ES-I3 (cell line): ENCODE data around the gene ZNF287.

Experiments used
- H3K36me3 ChIP-seq: 2 replicates; pipeline ENCODE4 v1.6.1; 2013; ENCODE audit warnings: mild to moderate bottlenecking, low read length, control low read depth, moderate library complexity; ENCODE audit not compliant: insufficient read depth
- H3K4me1 ChIP-seq: 2 replicates; pipeline ENCODE4 v1.6.1; 2013; ENCODE audit warnings: mild to moderate bottlenecking, control low read depth, low read length; ENCODE audit not compliant: insufficient read depth
- H3K9ac ChIP-seq: 2 replicates; pipeline ENCODE4 v1.6.1; 2013; ENCODE audit warnings: low read depth, mild to moderate bottlenecking, low read length, moderate library complexity
- H3K9me3 ChIP-seq: 2 replicates; pipeline ENCODE4 v1.6.1; 2013; ENCODE audit warnings: mild to moderate bottlenecking, low read length, moderate library complexity; ENCODE audit not compliant: control insufficient read depth, insufficient read depth

Gene ZNF287

GRCh38 chr17:16568541-16569357 lies at the start of gene ZNF287:
TSS of gene ZNF287 (minus strand) at chr17:16569204. CDS start at chr17:16567731, 1,473 bp downstream.
- peak within 1 kb of the TSS; percentile 69 for H3K9ac ChIP-seq
- no peaks in the 10 kb centered on the region for H3K4me1 ChIP-seq
- H3K36me3 ChIP-seq = no peaks in the 10 kb centered on the region
- no peaks in the 10 kb centered on the region for H3K9me3 ChIP-seq

GRCh38 chr17:16617481-16618060 lies 48.6 kb upstream of the ZNF287 start:
- H3K9me3 ChIP-seq = peaks cover 24% of the 10 kb centered on the region
- no peaks in the 10 kb centered on the region for H3K36me3 ChIP-seq
- H3K4me1 ChIP-seq = no peaks in the 10 kb centered on the region
- no peak overlapping the region for H3K9ac ChIP-seq

GRCh38 chr17:16599537-16599936 lies 30.5 kb upstream of the ZNF287 start:
- Histone ChIP-seq H3K9me3 (no peaks in the 10 kb centered on the region), H3K9ac (no peak overlapping the region), H3K4me1 (no peaks in the 10 kb centered on the region), H3K36me3 (no peaks in the 10 kb centered on the region)

GRCh38 chr17:16593356-16594102 lies 24.5 kb upstream of the ZNF287 start:
- H3K9ac ChIP-seq = no peak overlapping the region

GRCh38 chr17:16589097-16589969 lies 20.3 kb upstream of the ZNF287 start:
- H3K36me3 ChIP-seq = no peaks in the 10 kb centered on the region
- H3K9me3 ChIP-seq = peaks cover 4% of the 10 kb centered on the region
- H3K4me1 ChIP-seq = no peaks in the 10 kb centered on the region
- peak overlapping the region; percentile 71 for H3K9ac ChIP-seq

More at GRCh38 chr17:16593356-16594102, 24.5 kb upstream of the ZNF287 start:
- H3K4me1 ChIP-seq = no peaks in the 10 kb centered on the region
- H3K9me3 ChIP-seq = peaks cover 4% of the 10 kb centered on the region
- H3K36me3 ChIP-seq = no peaks in the 10 kb centered on the region

GRCh38 chr17:16585796-16586195 lies 16.8 kb upstream of the ZNF287 start:
- no peaks in the 10 kb centered on the region for H3K4me1 ChIP-seq
- no peaks in the 10 kb centered on the region for H3K36me3 ChIP-seq
- H3K9ac ChIP-seq = no peak overlapping the region
- H3K9me3 ChIP-seq = peaks cover 4% of the 10 kb centered on the region

GRCh38 chr17:16584273-16584995 lies 15.4 kb upstream of the ZNF287 start:
- H3K4me1 ChIP-seq = no peaks in the 10 kb centered on the region
- no peaks in the 10 kb centered on the region for H3K36me3 ChIP-seq
- peak overlapping the region; percentile 55; the same call in 1 of the 2 replicates for H3K9ac ChIP-seq
- no peaks in the 10 kb centered on the region for H3K9me3 ChIP-seq

DNA sequence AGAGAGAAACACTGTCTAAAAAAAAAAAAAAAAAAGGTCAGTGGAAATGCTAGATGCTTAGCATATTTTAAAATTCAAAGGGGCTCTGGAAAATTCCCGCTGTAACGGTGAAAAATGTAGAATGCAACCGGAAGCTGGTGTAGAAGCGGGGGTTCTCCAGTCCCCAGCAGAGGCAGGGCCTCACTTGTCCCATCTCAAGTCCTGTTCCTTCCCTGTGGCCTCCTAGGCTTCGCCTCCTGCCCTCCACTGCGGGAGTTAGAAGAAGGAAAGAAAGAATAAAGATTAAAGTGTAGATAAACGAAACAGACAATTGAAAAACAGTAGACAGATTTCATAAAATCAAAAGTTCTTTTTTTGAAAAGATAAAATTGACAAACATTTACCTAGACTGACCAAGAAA lies 14.8 kb upstream of the ZNF287 start:
- Histone ChIP-seq H3K9ac (no peak overlapping the region), H3K4me1 (no peaks in the 10 kb centered on the region), H3K9me3 (no peaks in the 10 kb centered on the region), H3K36me3 (no peaks in the 10 kb centered on the region)

DNA sequence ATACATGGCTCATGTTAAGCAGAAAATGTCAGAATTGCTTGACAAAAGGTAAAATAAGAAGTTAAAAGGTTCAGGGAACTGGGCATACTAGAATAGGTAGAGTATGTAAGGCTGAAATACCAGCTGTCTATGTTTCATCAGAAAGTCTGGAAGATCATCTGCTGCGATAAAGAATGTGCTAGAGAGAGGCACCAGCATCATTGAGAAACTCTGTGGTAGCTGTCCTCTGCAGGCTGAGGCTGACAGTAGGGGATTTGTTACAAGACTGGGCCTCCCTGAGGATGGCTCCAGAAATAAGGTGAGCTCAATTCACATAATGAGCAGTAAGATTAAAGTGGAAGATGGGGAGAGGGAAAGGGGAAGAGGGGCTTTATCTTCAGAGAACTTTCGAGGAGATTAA lies 4.5 kb upstream of the ZNF287 start:
- Histone ChIP-seq H3K4me1 (no peaks in the 10 kb centered on the region), H3K36me3 (no peaks in the 10 kb centered on the region), H3K9me3 (no peaks in the 10 kb centered on the region), H3K9ac (no peak overlapping the region)

- no peaks in the 10 kb centered on the region for H3K36me3 ChIP-seq
- peak overlapping the region; percentile 69; the same call in 1 of the 2 replicates for H3K9ac ChIP-seq
- H3K9me3 ChIP-seq = no peaks in the 10 kb centered on the region
- no peaks in the 10 kb centered on the region for H3K4me1 ChIP-seq
Measured at GRCh38 chr17:16569358-16569712, 331 bp upstream of the ZNF287 start.

- H3K9ac ChIP-seq = no peak overlapping the region
- no peaks in the 10 kb centered on the region for H3K36me3 ChIP-seq
- H3K4me1 ChIP-seq = no peaks in the 10 kb centered on the region
- H3K9me3 ChIP-seq = peaks cover 48% of the 10 kb centered on the region
Measured at GRCh38 chr17:16552637-16553045, 16.4 kb downstream of the ZNF287 start.

DNA sequence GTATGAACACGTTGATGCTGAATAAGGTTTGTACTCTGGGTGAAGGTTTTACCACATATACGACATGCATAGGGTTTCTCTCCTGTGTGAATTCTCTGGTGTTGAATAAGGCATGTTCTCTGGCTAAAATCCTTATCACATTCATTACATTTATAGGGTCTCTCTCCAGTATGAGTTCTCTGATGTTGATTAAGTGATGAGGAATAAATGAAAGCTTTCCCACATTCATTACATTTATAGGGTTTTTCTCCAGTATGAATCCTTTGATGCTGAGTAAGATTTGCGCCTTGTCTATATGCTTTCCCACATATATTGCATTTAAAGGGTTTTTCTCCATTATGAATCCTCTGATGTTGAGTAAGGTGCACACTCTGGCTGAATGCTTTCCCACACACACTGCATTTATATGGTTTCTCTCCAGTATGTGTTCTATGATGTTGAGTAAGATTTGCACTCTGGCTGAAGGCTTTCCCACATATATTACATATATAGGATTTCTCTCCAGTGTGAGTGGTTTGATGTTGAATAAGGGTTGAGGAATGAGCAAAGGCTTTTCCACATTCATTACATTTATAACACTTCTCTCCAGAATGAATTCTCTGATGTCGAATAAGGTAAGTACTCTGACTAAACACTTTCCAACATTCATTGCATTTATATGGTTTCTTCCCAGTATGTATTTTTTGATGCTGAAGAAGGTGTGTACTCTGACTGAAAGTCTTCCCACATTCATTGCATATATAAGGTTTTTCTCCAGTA lies 16.9 kb downstream of the ZNF287 start:
- no peaks in the 10 kb centered on the region for H3K4me1 ChIP-seq
- peaks cover 50% of the 10 kb centered on the region for H3K9me3 ChIP-seq
- H3K36me3 ChIP-seq = no peaks in the 10 kb centered on the region
- H3K9ac ChIP-seq = no peak overlapping the region

- H3K4me1 ChIP-seq = no peaks in the 10 kb centered on the region
- H3K9me3 ChIP-seq = no peaks in the 10 kb centered on the region
- no peak overlapping the region for H3K9ac ChIP-seq
- H3K36me3 ChIP-seq = no peaks in the 10 kb centered on the region
Measured at GRCh38 chr17:16537130-16537458, 31.9 kb downstream of the ZNF287 start.
